ENCODE results near the gene NRL.

The NRL gene

DNA sequence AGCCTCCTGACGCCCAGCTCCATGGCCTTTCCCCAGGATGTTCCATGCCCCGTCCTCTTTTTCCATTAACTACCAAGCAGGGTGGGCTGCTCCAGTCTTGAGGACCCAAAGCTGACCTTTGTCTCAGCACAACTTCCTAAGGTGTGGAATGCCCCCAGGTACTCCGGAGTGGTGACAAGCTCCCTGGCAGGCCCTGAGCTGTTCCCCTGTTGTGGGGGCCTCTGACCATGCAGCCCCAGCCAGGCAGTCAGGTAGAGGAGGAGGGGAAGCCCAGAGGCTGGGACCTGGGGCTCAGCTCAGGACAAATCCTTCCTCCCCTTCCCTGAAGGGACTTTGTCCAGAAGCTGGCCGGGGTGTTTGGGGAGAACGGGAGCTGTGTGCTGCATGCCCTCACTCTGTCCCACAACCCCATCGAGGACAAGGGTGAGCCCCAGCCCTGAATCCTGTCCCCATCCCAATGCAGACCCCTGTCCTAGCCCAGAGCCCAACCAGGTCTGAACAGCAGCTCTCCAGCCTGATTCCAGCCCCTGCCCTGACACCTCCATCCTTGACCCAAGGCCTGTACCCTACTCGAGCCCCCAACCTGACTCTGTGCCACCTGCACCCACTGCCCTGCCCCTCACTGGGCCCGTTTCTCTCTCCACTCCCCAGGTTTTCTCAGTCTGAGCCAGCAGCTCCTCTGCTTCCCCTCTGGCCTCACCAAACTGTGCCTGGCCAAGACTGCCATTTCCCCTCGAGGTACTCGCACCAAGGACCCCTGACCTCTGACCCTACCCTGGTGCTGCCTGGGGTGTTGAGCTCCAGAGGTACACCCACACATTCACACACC is 58.6 kb downstream of the NRL start:
- POLR2A ChIA-PET: no interaction called here

GRCh38 chr14:24054646-24055045 is 60.1 kb downstream of the NRL start:
- no peak for TF ChIP-seq CTCF (IDR thresholded peaks at IDR 0.05; ENCODE audit: control extremely low read depth, extremely low read depth, low read depth, missing control alignments)
- CTCF ChIA-PET: interaction anchor here (0.7 to 7.0 kb wide), 8 partner anchors 9 to 253 kb away, joined by 3 to 88 read pairs (median 4); partner anchors contain the start of gene CIDEB
- DNase-seq (ENCODE audit: extremely low spot score): no peak
- POLR2A ChIA-PET: no interaction called here

More for the DNA sequence above, 58.6 kb downstream of the NRL start:
- no peak for DNase-seq (ENCODE audit: extremely low spot score)
- TF ChIP-seq CTCF (IDR thresholded peaks at IDR 0.05; ENCODE audit: control extremely low read depth, extremely low read depth, low read depth, missing control alignments): no peak
- CTCF ChIA-PET: interaction anchor here (1.4 to 9.5 kb wide), 10 partner anchors 8 to 252 kb away, joined by 4 to 118 read pairs (median 22); partner anchors contain the start of genes CIDEB, CPNE6, DCAF11 and LTB4R2

GRCh38 chr14:24054324-24054641 is 60.5 kb downstream of the NRL start:
- ChIA-PET CTCF (interaction anchor here (0.7 to 7.0 kb wide), 9 partner anchors 9 to 254 kb away, joined by 3 to 88 read pairs (median 3); partner anchors contain the start of gene CIDEB), POLR2A (interaction anchor here (0.6 kb wide), 1 partner anchor 60 kb away, joined by 3 read pairs; the partner anchor contains the start of genes DCAF11 and NRL)
- no peak for DNase-seq (ENCODE audit: extremely low spot score)
- TF ChIP-seq CTCF (IDR thresholded peaks at IDR 0.05; ENCODE audit: control extremely low read depth, extremely low read depth, low read depth, missing control alignments): no peak

DNA sequence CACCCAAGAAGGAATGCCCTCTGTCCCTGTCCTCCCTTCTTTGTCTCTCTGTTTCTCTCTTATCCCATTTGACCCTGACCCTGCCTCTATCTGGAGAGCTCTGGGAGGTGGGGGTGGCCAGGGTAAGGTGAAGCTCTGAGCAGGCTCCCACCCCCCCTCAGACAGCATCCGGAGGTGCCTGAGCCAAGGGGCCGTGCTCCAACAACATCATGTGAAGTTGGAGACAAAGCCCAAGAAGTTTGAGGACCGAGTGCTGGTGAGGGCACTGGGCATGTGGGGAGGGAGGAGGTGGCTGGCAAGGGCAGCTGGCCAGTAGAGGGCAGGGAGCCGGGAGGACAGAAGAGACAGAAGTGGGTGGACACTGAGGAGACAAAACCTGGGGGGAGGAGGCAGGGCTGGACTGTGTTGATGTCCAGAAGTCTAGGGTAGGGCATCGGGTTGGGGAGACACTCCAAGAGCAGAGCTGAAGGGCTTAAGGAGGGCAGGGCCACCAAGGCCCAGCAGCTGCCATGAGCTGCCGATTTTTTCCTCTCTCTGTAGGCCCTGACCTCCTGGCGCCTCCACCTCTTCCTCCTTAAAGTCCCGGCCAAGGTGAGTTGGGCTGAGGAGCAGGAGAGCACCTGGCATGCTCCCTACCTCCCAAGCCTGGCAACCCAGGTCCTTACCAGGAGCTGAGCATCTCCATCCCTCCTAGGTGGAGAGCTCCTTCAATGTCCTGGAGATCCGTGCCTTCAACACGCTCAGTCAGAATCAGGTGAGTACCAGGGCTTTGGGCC is 61.0 kb downstream of the NRL start:
- DNase-seq (ENCODE audit: extremely low spot score): no peak
- TF ChIP-seq CTCF (IDR thresholded peaks at IDR 0.05; ENCODE audit: control extremely low read depth, extremely low read depth, low read depth, missing control alignments): no peak
- CTCF ChIA-PET: interaction anchor here (0.8 to 7.0 kb wide), 7 partner anchors 10 to 254 kb away, joined by 3 to 88 read pairs (median 4); partner anchors contain the start of gene CIDEB
- POLR2A ChIA-PET: interaction anchor here (0.6 kb wide), 1 partner anchor 61 kb away, joined by 3 read pairs; the partner anchor contains the start of genes DCAF11 and NRL

DNA sequence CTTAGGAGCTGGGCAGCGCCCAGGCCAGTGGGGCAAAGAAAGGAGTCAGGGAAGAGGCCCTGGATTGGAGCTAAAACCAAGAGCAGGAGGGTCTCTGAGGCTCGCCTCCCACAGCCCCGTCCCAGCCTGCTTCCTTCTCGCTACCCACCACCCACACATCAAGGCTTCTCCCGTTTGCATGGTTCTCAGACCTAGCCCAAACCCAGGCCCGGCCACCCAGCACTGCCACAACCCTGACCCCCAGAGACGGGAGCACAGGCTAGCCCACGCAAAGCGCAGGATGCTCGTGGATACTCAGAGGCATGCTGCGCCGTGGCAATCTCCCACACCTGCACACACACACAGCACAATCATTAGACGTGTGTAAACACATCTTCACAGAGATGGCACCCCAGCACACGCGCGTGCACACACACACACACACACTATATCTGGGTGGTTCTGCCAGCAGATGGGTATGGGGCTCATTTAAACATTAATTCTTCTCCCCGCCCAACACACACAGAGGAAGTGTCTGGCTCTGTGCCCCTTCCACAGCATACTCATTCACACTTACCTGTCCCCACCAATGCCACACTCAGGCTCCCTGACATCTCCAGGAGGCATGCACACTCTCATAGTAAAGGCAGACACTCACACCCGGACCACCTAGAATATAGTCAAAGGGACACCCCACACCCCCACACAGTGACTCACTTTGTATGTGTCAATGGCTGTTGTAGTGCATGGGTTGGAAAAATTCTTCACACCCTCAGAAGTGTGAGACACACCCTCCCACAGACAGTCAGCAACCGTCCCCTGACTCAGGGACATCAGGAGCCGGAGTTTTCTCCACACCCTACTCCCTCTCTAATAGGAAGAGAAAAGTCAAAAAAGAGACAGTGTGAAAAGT is 61.8 kb downstream of the NRL start:
- ChIA-PET POLR2A (interaction anchor here (0.6 kb wide), 1 partner anchor 598 kb away, joined by 6 read pairs; no protein-coding TSS in a partner anchor), CTCF (interaction anchor here (1.0 to 7.0 kb wide), 6 partner anchors 12 to 54 kb away, joined by 5 to 88 read pairs (median 6); no protein-coding TSS in a partner anchor)
- TF ChIP-seq CTCF (IDR thresholded peaks at IDR 0.05; ENCODE audit: control extremely low read depth, extremely low read depth, low read depth, missing control alignments): no peak
- no peak for DNase-seq (ENCODE audit: extremely low spot score)
